H9 (cell line): ENCODE results near the gene ARHGAP24. TPM values are rescaled to one million over a fixed set of nuclear protein-coding genes. Genes with fewer than 3 reads are reported as not detected.

Experiments used
- DNase-seq: peaks from one replicate; pipeline ENCODE4 v3.0.0-alpha.2; 2017
- H2AFZ ChIP-seq: one replicate; pipeline ENCODE4 v1.6.1; 2013; ENCODE audit warnings: mild to moderate bottlenecking, low read length, control low read depth, moderate library complexity
- H2AK5ac ChIP-seq: 2 replicates; pipeline ENCODE4 v1.6.1; 2013; ENCODE audit warnings: low read length, control low read depth, mixed read lengths; ENCODE audit not compliant: insufficient read length
- H2BK120ac ChIP-seq: one replicate; pipeline ENCODE4 v1.6.1; 2013; ENCODE audit warnings: low read depth, mild to moderate bottlenecking, low read length, control low read depth, inconsistent platforms; ENCODE audit not compliant: poor library complexity, severe bottlenecking
- H2BK12ac ChIP-seq: 2 replicates; pipeline ENCODE4 v1.6.1; 2013; ENCODE audit warnings: low read length, control low read depth, mixed read lengths, low read depth; ENCODE audit not compliant: insufficient read length
- H2BK15ac ChIP-seq: 2 replicates; pipeline ENCODE4 v1.6.1; 2013; ENCODE audit warnings: low read depth, low read length, control low read depth
- H2BK20ac ChIP-seq: one replicate; pipeline ENCODE4 v1.6.1; 2013; ENCODE audit warnings: low read depth, mild to moderate bottlenecking, low read length, control low read depth, inconsistent platforms; ENCODE audit not compliant: poor library complexity, severe bottlenecking
- H2BK5ac ChIP-seq: 2 replicates; pipeline ENCODE4 v1.6.1; 2013; ENCODE audit warnings: low read length, control low read depth, mixed read lengths; ENCODE audit not compliant: insufficient read length
- H3K14ac ChIP-seq: 2 replicates; pipeline ENCODE4 v1.6.1; 2013; ENCODE audit warnings: low read length, control low read depth; ENCODE audit not compliant: insufficient read depth
- H3K18ac ChIP-seq: 2 replicates; pipeline ENCODE4 v1.6.1; 2013; ENCODE audit warnings: low read depth, mild to moderate bottlenecking, mixed read lengths, low read length, control low read depth; ENCODE audit not compliant: insufficient read length
- H3K23ac ChIP-seq: 2 replicates; pipeline ENCODE4 v1.6.1; 2013; ENCODE audit warnings: low read length, control low read depth, mixed read lengths, low read depth; ENCODE audit not compliant: insufficient read length
- H3K23me2 ChIP-seq: 2 replicates; pipeline ENCODE4 v1.6.1; 2013; ENCODE audit warnings: low read depth, mild to moderate bottlenecking, mixed read lengths, low read length, control low read depth; ENCODE audit not compliant: insufficient read length, poor library complexity, severe bottlenecking
- H3K27ac ChIP-seq: 2 replicates; pipeline ENCODE4 v1.5.1; 2013; ENCODE audit warnings: low read length, control low read depth, mixed read lengths, low read depth; ENCODE audit not compliant: insufficient read length
- H3K27me3 ChIP-seq: 2 replicates; pipeline ENCODE4 v1.6.1; 2013; ENCODE audit warnings: low read length, control low read depth, inconsistent platforms; ENCODE audit not compliant: insufficient read depth
- H3K4ac ChIP-seq: 2 replicates; pipeline ENCODE4 v1.6.1; 2013; ENCODE audit warnings: low read depth, mild to moderate bottlenecking, control low read depth, inconsistent platforms, low read length, moderate library complexity
- H3K4me1 ChIP-seq: 2 replicates; pipeline ENCODE4 v1.6.1; 2013; ENCODE audit warnings: low read length, control low read depth, inconsistent platforms; ENCODE audit not compliant: insufficient read depth
- H3K4me2 ChIP-seq: 2 replicates; pipeline ENCODE4 v1.6.1; 2013; ENCODE audit warnings: low read length, control low read depth, mixed read lengths; ENCODE audit not compliant: insufficient read length, insufficient read depth
- H3K56ac ChIP-seq: 2 replicates; pipeline ENCODE4 v1.6.1; 2013; ENCODE audit warnings: low read depth, mild to moderate bottlenecking, mixed read lengths, low read length, control low read depth; ENCODE audit not compliant: insufficient read length
- H3K79me1 ChIP-seq: 2 replicates; pipeline ENCODE4 v1.6.1; 2013; ENCODE audit warnings: low read depth, mild to moderate bottlenecking, moderate library complexity, low read length, control low read depth, inconsistent platforms; ENCODE audit not compliant: insufficient read depth, poor library complexity, severe bottlenecking
- H3K79me2 ChIP-seq: 2 replicates; pipeline ENCODE4 v1.6.1; 2013; ENCODE audit warnings: low read length, control low read depth, inconsistent platforms; ENCODE audit not compliant: insufficient read depth
- H3K9ac ChIP-seq: 2 replicates; pipeline ENCODE4 v1.6.1; 2013; ENCODE audit warnings: low read length, control low read depth, mixed read lengths; ENCODE audit not compliant: insufficient read length; ENCODE audit errors: extremely low read depth
- H3K9me3 ChIP-seq: one replicate; pipeline ENCODE4 v1.6.1; 2013; ENCODE audit warnings: low read depth, low read length, inconsistent platforms; ENCODE audit not compliant: control insufficient read depth
- H3T11ph ChIP-seq: one replicate; pipeline ENCODE4 v1.6.1; 2013; ENCODE audit warnings: mild to moderate bottlenecking, low read length, control low read depth, inconsistent platforms
- H4K20me1 ChIP-seq: one replicate; pipeline ENCODE4 v1.6.1; 2013; ENCODE audit not compliant: control insufficient read depth, insufficient read length, insufficient read depth
- H4K5ac ChIP-seq: 2 replicates; pipeline ENCODE4 v1.6.1; 2013; ENCODE audit warnings: low read depth, mild to moderate bottlenecking, mixed read lengths, low read length, control low read depth; ENCODE audit not compliant: insufficient read length
- H4K8ac ChIP-seq: replicated peaks from 2 replicates; pipeline ENCODE4 v1.6.1; 2013; ENCODE audit warnings: low read length, control low read depth, mixed read lengths, low read depth; ENCODE audit not compliant: insufficient read length
- H4K91ac ChIP-seq: 2 replicates; pipeline ENCODE4 v1.6.1; 2013; ENCODE audit warnings: low read depth, mild to moderate bottlenecking, moderate library complexity, mixed read lengths, low read length, control low read depth; ENCODE audit not compliant: insufficient read length
- H3K27ac Mint-ChIP-seq, 3 experiments: 2 replicates in 2 of 3; 3 replicates in 1 of 3; pipeline ENCODE4 v1.8.0; 2020 to 2021; ENCODE audit warnings: mixed read lengths in 3 of 3, mild to moderate bottlenecking in 1 of 3, moderate library complexity in 1 of 3
- H3K27me3 Mint-ChIP-seq: 2 replicates; pipeline ENCODE4 v1.8.0; 2021; ENCODE audit warnings: low read depth, mild to moderate bottlenecking, moderate library complexity, mixed read lengths
- H3K36me3 Mint-ChIP-seq, 3 experiments: 2 replicates in 2 of 3; 3 replicates in 1 of 3; pipeline ENCODE4 v1.8.0; 2020 to 2021; ENCODE audit warnings: low read depth in 3 of 3, mixed read lengths in 3 of 3; ENCODE audit not compliant: insufficient read depth in 1 of 3
- H3K4me1 Mint-ChIP-seq, 2 experiments: 2 replicates each; pipeline ENCODE4 v1.8.0; 2020; ENCODE audit warnings: mixed read lengths in 2 of 2
- H3K4me3 Mint-ChIP-seq, 2 experiments: 2 replicates in 1 of 2; 3 replicates in 1 of 2; pipeline ENCODE4 v1.8.0; 2020 to 2021; ENCODE audit warnings: mild to moderate bottlenecking in 2 of 2, mixed read lengths in 2 of 2, moderate library complexity in 1 of 2
- H3K9me3 Mint-ChIP-seq, 2 experiments: 2 replicates in 1 of 2; 3 replicates in 1 of 2; pipeline ENCODE4 v1.8.0; 2020; ENCODE audit warnings: mild to moderate bottlenecking in 2 of 2, mixed read lengths in 2 of 2, moderate library complexity in 1 of 2
- CTCF ChIP-seq: fragments of 200-600 bp; sonication (generic); conservative IDR thresholded peaks from 3 replicates; pipeline ENCODE4 v1.8.0; 2021; ENCODE audit warnings: antibody characterized with exemption, mild to moderate bottlenecking
- total RNA-seq: library from RNA; stranded (reverse); gene quantifications from 2 replicates; pipeline ENCODE4 v1.2.1, GENCODE V29; 2021

The ARHGAP24 gene
- total RNA-seq, 1 experiment from 2014 or later: 0.37 TPM

GRCh38 chr4:85611661-85612060, 136.7 kb downstream of the ARHGAP24 start:
- no peaks in the 10 kb centered on the region for H3K36me3 Mint-ChIP-seq

More at GRCh38 chr4:85611661-85612060, 136.7 kb downstream of the ARHGAP24 start:
- no peak overlapping the region for H3K14ac ChIP-seq
- H2BK12ac ChIP-seq: no peak overlapping the region
- no peak overlapping the region for H2BK15ac ChIP-seq
- no peak overlapping the region for H4K5ac ChIP-seq
- H4K91ac ChIP-seq: no peak overlapping the region
- DNase-seq: no peak
- H3K56ac ChIP-seq: no peak overlapping the region
- no peaks in the 10 kb centered on the region for H3K27me3 ChIP-seq
- no peak overlapping the region for H2AK5ac ChIP-seq
- no peaks in the 10 kb centered on the region for H3K79me1 ChIP-seq
- H2BK120ac ChIP-seq: no peak overlapping the region
- no peaks in the 10 kb centered on the region for H3K4me1 ChIP-seq
- no peaks in the 10 kb centered on the region for H4K20me1 ChIP-seq
- no peak overlapping the region for H3K18ac ChIP-seq
- H3K9me3 Mint-ChIP-seq: no peaks in the 10 kb centered on the region
- no peak overlapping the region for H2BK5ac ChIP-seq
- H3K4me2 ChIP-seq: no peak overlapping the region
- H3K27me3 Mint-ChIP-seq: no peaks in the 10 kb centered on the region
- no peak overlapping the region for H3K23ac ChIP-seq
- H3K27ac ChIP-seq: no peak overlapping the region
- no peak overlapping the region for H3K27ac Mint-ChIP-seq
- H3T11ph ChIP-seq: no peak overlapping the region
- TF ChIP-seq CTCF: no peak
- no peak overlapping the region for H4K8ac ChIP-seq
- no peak overlapping the region for H2BK20ac ChIP-seq
- no peak overlapping the region for H3K4me3 Mint-ChIP-seq
- no peak overlapping the region for H3K9ac ChIP-seq
- H3K23me2 ChIP-seq: no peaks in the 10 kb centered on the region
- H3K9me3 ChIP-seq: no peaks in the 10 kb centered on the region
- H2AFZ ChIP-seq: no peak overlapping the region
- no peaks in the 10 kb centered on the region; a peak in 1 of 4 replicates for H3K4me1 Mint-ChIP-seq
- H3K79me2 ChIP-seq: no peaks in the 10 kb centered on the region
- no peak overlapping the region for H3K4ac ChIP-seq
